ENCODE results near the gene IFITM10.

- TF ChIP-seq ESRRG (CRISPR knock-in tag; IDR thresholded peaks at IDR 0.05), result no peak
- TF ChIP-seq ZNF70 (CRISPR knock-in tag; IDR thresholded peaks at IDR 0.05), result no peak
- TF ChIP-seq CREB5 (CRISPR knock-in tag; IDR thresholded peaks at IDR 0.05; ENCODE audit: low read depth), result no peak
- TF ChIP-seq OSR1 (CRISPR knock-in tag; IDR thresholded peaks at IDR 0.05), result no peak
- TF ChIP-seq TSHZ2 (CRISPR knock-in tag; IDR thresholded peaks at IDR 0.05), result no peak
- no peak for TF ChIP-seq PPARA (CRISPR knock-in tag; IDR thresholded peaks at IDR 0.05; ENCODE audit: borderline replicate concordance)
- no peak for TF ChIP-seq ARNTL (CRISPR knock-in tag; IDR thresholded peaks at IDR 0.05; ENCODE audit: borderline replicate concordance, low read depth)
- no peak for TF ChIP-seq TOX (CRISPR knock-in tag; IDR thresholded peaks at IDR 0.05; ENCODE audit: borderline replicate concordance)
- no peak for TF ChIP-seq ZFP30 (CRISPR knock-in tag; IDR thresholded peaks at IDR 0.05)
- no peak for TF ChIP-seq RARB (CRISPR knock-in tag; IDR thresholded peaks at IDR 0.05)
- TF ChIP-seq ZNF565 (CRISPR knock-in tag; conservative IDR thresholded peaks at IDR 0.05; ENCODE audit: low read depth), result no peak
- no peak for TF ChIP-seq ZFP3 (CRISPR knock-in tag; IDR thresholded peaks at IDR 0.05)
Measured at GRCh38 chr11:1743585-1744136, 6.7 kb downstream of the IFITM10 start.
